ENCODE data around the gene EFCAB9.

Gene EFCAB9

GRCh38 chr5:172229904-172230303 is 35.9 kb downstream of the EFCAB9 start:
- Histone ChIP-seq H3K4me1 (ENCODE audit: insufficient read depth, low read length) (no peaks in the 10 kb centered on the region), H3K4me3 (ENCODE audit: low read length) (no peak overlapping the region), H3K9me3 (ENCODE audit: insufficient read depth, low read depth, low read length) (no peaks in the 10 kb centered on the region), H3K27ac (ENCODE audit: low read length) (no peak overlapping the region), H3K27me3 (ENCODE audit: insufficient read depth, low read length) (no peaks in the 10 kb centered on the region), H3K36me3 (ENCODE audit: insufficient read depth, low read depth, low read length) (peaks cover 78% of the 10 kb centered on the region), H3K9ac (ENCODE audit: low read depth, low read length) (no peak overlapping the region)

GRCh38 chr5:172234031-172234430 is 40.1 kb downstream of the EFCAB9 start:
- no peak overlapping the region for H3K9ac ChIP-seq (ENCODE audit: low read depth, low read length)
- no peaks in the 10 kb centered on the region for H3K27me3 ChIP-seq (ENCODE audit: insufficient read depth, low read length)
- H3K9me3 ChIP-seq (ENCODE audit: insufficient read depth, low read depth, low read length), result no peaks in the 10 kb centered on the region
- no peak overlapping the region for H3K4me3 ChIP-seq (ENCODE audit: low read length)
- peaks cover 11% of the 10 kb centered on the region for H3K4me1 ChIP-seq (ENCODE audit: insufficient read depth, low read length)
- peaks cover 47% of the 10 kb centered on the region for H3K36me3 ChIP-seq (ENCODE audit: insufficient read depth, low read depth, low read length)
- no peak overlapping the region for H3K27ac ChIP-seq (ENCODE audit: low read length)

- H3K36me3 ChIP-seq (ENCODE audit: insufficient read depth, low read depth, low read length), result peaks cover 38% of the 10 kb centered on the region
- no peaks in the 10 kb centered on the region for H3K9me3 ChIP-seq (ENCODE audit: insufficient read depth, low read depth, low read length)
- peaks cover 11% of the 10 kb centered on the region for H3K4me1 ChIP-seq (ENCODE audit: insufficient read depth, low read length)
- no peak overlapping the region for H3K4me3 ChIP-seq (ENCODE audit: low read length)
- H3K27ac ChIP-seq (ENCODE audit: low read length), result no peak overlapping the region
- no peaks in the 10 kb centered on the region for H3K27me3 ChIP-seq (ENCODE audit: insufficient read depth, low read length)
- H3K9ac ChIP-seq (ENCODE audit: low read depth, low read length), result no peak overlapping the region; the same call in 1 of the 2 replicates
These were observed 41.3 kb downstream of the EFCAB9 start for GRCh38 chr5:172235132-172235780.

- Histone ChIP-seq H3K4me3 (ENCODE audit: low read length) (no peak overlapping the region), H3K4me1 (ENCODE audit: insufficient read depth, low read length) (peaks cover 11% of the 10 kb centered on the region), H3K27ac (ENCODE audit: low read length) (no peak overlapping the region), H3K36me3 (ENCODE audit: insufficient read depth, low read depth, low read length) (peaks cover 32% of the 10 kb centered on the region), H3K27me3 (ENCODE audit: insufficient read depth, low read length) (no peaks in the 10 kb centered on the region), H3K9me3 (ENCODE audit: insufficient read depth, low read depth, low read length) (no peaks in the 10 kb centered on the region), H3K9ac (ENCODE audit: low read depth, low read length) (no peak overlapping the region)
These were observed 42.1 kb downstream of the EFCAB9 start for GRCh38 chr5:172235827-172236736.

- peaks cover 11% of the 10 kb centered on the region for H3K4me1 ChIP-seq (ENCODE audit: insufficient read depth, low read length)
These were observed 44.4 kb downstream of the EFCAB9 start for GRCh38 chr5:172238334-172238733.

GRCh38 chr5:172243302-172243701 is 49.3 kb downstream of the EFCAB9 start:
- H3K36me3 ChIP-seq (ENCODE audit: insufficient read depth, low read depth, low read length), result no peaks in the 10 kb centered on the region
- no peak overlapping the region for H3K9ac ChIP-seq (ENCODE audit: low read depth, low read length)
- H3K27ac ChIP-seq (ENCODE audit: low read length), result no peak overlapping the region
- no peak overlapping the region for H3K4me3 ChIP-seq (ENCODE audit: low read length)
- no peaks in the 10 kb centered on the region for H3K27me3 ChIP-seq (ENCODE audit: insufficient read depth, low read length)
- H3K9me3 ChIP-seq (ENCODE audit: insufficient read depth, low read depth, low read length), result no peaks in the 10 kb centered on the region
- no peaks in the 10 kb centered on the region for H3K4me1 ChIP-seq (ENCODE audit: insufficient read depth, low read length)

More at GRCh38 chr5:172238334-172238733, 44.4 kb downstream of the EFCAB9 start:
- no peak overlapping the region for H3K27ac ChIP-seq (ENCODE audit: low read length)
- no peaks in the 10 kb centered on the region for H3K27me3 ChIP-seq (ENCODE audit: insufficient read depth, low read length)
- H3K4me3 ChIP-seq (ENCODE audit: low read length), result no peak overlapping the region
- no peaks in the 10 kb centered on the region for H3K9me3 ChIP-seq (ENCODE audit: insufficient read depth, low read depth, low read length)
- H3K36me3 ChIP-seq (ENCODE audit: insufficient read depth, low read depth, low read length), result peaks cover 12% of the 10 kb centered on the region
- H3K9ac ChIP-seq (ENCODE audit: low read depth, low read length), result no peak overlapping the region

- H3K4me3 ChIP-seq (ENCODE audit: low read length), result no peak overlapping the region
- no peaks in the 10 kb centered on the region for H3K36me3 ChIP-seq (ENCODE audit: insufficient read depth, low read depth, low read length)
- H3K9ac ChIP-seq (ENCODE audit: low read depth, low read length), result no peak overlapping the region
- H3K9me3 ChIP-seq (ENCODE audit: insufficient read depth, low read depth, low read length), result no peaks in the 10 kb centered on the region
- no peak overlapping the region for H3K27ac ChIP-seq (ENCODE audit: low read length)
- H3K27me3 ChIP-seq (ENCODE audit: insufficient read depth, low read length), result no peaks in the 10 kb centered on the region
- H3K4me1 ChIP-seq (ENCODE audit: insufficient read depth, low read length), result no peaks in the 10 kb centered on the region
These were observed 51.1 kb downstream of the EFCAB9 start for GRCh38 chr5:172245046-172245445.

GRCh38 chr5:172245703-172246125 is 51.7 kb downstream of the EFCAB9 start:
- Histone ChIP-seq H3K4me1 (ENCODE audit: insufficient read depth, low read length) (no peaks in the 10 kb centered on the region), H3K27ac (ENCODE audit: low read length) (no peak overlapping the region), H3K9me3 (ENCODE audit: insufficient read depth, low read depth, low read length) (no peaks in the 10 kb centered on the region), H3K9ac (ENCODE audit: low read depth, low read length) (no peak overlapping the region), H3K4me3 (ENCODE audit: low read length) (no peak overlapping the region), H3K36me3 (ENCODE audit: insufficient read depth, low read depth, low read length) (no peaks in the 10 kb centered on the region; the same call in 1 of the 2 replicates), H3K27me3 (ENCODE audit: insufficient read depth, low read length) (no peaks in the 10 kb centered on the region)

- Histone ChIP-seq H3K9ac (ENCODE audit: low read depth, low read length) (no peak overlapping the region), H3K36me3 (ENCODE audit: insufficient read depth, low read depth, low read length) (peaks cover 6% of the 10 kb centered on the region), H3K27ac (ENCODE audit: low read length) (no peak overlapping the region), H3K27me3 (ENCODE audit: insufficient read depth, low read length) (no peaks in the 10 kb centered on the region), H3K9me3 (ENCODE audit: insufficient read depth, low read depth, low read length) (no peaks in the 10 kb centered on the region), H3K4me1 (ENCODE audit: insufficient read depth, low read length) (no peaks in the 10 kb centered on the region), H3K4me3 (ENCODE audit: low read length) (no peak overlapping the region)
These were observed 54.7 kb downstream of the EFCAB9 start for GRCh38 chr5:172248637-172249036.

- Histone ChIP-seq H3K9me3 (ENCODE audit: insufficient read depth, low read depth, low read length) (no peaks in the 10 kb centered on the region), H3K4me1 (ENCODE audit: insufficient read depth, low read length) (no peaks in the 10 kb centered on the region), H3K4me3 (ENCODE audit: low read length) (no peak overlapping the region), H3K27ac (ENCODE audit: low read length) (no peak overlapping the region), H3K9ac (ENCODE audit: low read depth, low read length) (no peak overlapping the region), H3K36me3 (ENCODE audit: insufficient read depth, low read depth, low read length) (peaks cover 18% of the 10 kb centered on the region), H3K27me3 (ENCODE audit: insufficient read depth, low read length) (no peaks in the 10 kb centered on the region)
These were observed 57.4 kb downstream of the EFCAB9 start for GRCh38 chr5:172251419-172251818.

- Histone ChIP-seq H3K4me1 (ENCODE audit: insufficient read depth, low read length) (no peaks in the 10 kb centered on the region), H3K9me3 (ENCODE audit: insufficient read depth, low read depth, low read length) (no peaks in the 10 kb centered on the region), H3K27me3 (ENCODE audit: insufficient read depth, low read length) (no peaks in the 10 kb centered on the region), H3K27ac (ENCODE audit: low read length) (no peak overlapping the region), H3K36me3 (ENCODE audit: insufficient read depth, low read depth, low read length) (peaks cover 24% of the 10 kb centered on the region), H3K9ac (ENCODE audit: low read depth, low read length) (no peak overlapping the region), H3K4me3 (ENCODE audit: low read length) (no peak overlapping the region)
These were observed 58.5 kb downstream of the EFCAB9 start for GRCh38 chr5:172252501-172252900.

Data from iPS-20b (cell line).